WI38 (cell line): ENCODE data around the gene ANP32D.
"Not testable (repeated sequence)": the region's sequence is repeated elsewhere in the genome, so short reads cannot be mapped to it uniquely, and the experiment has no call there.

Experiments
- H3K4me3 ChIP-seq: 2 replicates; pipeline ENCODE4 v1.5.1; 2011; ENCODE audit warnings: low read depth, mild to moderate bottlenecking, control low read depth, low read length
- CTCF ChIP-seq: IDR thresholded peaks from 2 replicates; pipeline ENCODE4 v1.5.1; 2012; ENCODE audit warnings: low read depth, mild to moderate bottlenecking, control low read depth, low read length

ANP32D gene

GRCh38 chr12:48510111-48510510 lies 37.8 kb downstream of the ANP32D start:
- TF ChIP-seq CTCF, result no peak
- no peak overlapping the region for H3K4me3 ChIP-seq

GRCh38 chr12:48512855-48513254 lies 40.5 kb downstream of the ANP32D start:
- no peak overlapping the region for H3K4me3 ChIP-seq
- no peak for TF ChIP-seq CTCF

- TF ChIP-seq CTCF, result no peak
- no peak overlapping the region for H3K4me3 ChIP-seq
Measured at GRCh38 chr12:48514728-48515127, 42.4 kb downstream of the ANP32D start.

GRCh38 chr12:48520381-48520780 lies 48.0 kb downstream of the ANP32D start:
- H3K4me3 ChIP-seq, result not testable (repeated sequence)
